ENCODE data around the gene GRPEL2.

- no peak for TF ChIP-seq ZNF114 (CRISPR knock-in tag; IDR thresholded peaks at IDR 0.05)
- no peak for TF ChIP-seq REST (IDR thresholded peaks at IDR 0.05; ENCODE audit: unreplicated experiment)
- TF ChIP-seq POLR2AphosphoS5 (IDR thresholded peaks at IDR 0.05; ENCODE audit: low read depth) = no peak
- TF ChIP-seq CTCF (conservative IDR thresholded peaks at IDR 0.05; ENCODE audit: low read depth in 2 of 2) = no peak
- TF ChIP-seq CREB1 (CRISPR knock-in tag; IDR thresholded peaks at IDR 0.05; ENCODE audit: low read depth) = no peak
These were observed 18.7 kb upstream of the GRPEL2 start for GRCh38 chr5:149326611-149327010.
